Colon (tissue), 2 donors: ENCODE data around the gene PAPOLG.
"Not testable (repeated sequence)": the region's sequence is repeated elsewhere in the genome, so short reads cannot be mapped to it uniquely, and the experiment has no call there.

Experiments
- FAIRE-seq: peaks from 2 replicates; lab custom pipeline; 2012; peaks lifted over from hg19 to GRCh38; lab: Jason Lieb, UNC
- donor health status: control.
- donor health status: control.

Gene PAPOLG

DNA sequence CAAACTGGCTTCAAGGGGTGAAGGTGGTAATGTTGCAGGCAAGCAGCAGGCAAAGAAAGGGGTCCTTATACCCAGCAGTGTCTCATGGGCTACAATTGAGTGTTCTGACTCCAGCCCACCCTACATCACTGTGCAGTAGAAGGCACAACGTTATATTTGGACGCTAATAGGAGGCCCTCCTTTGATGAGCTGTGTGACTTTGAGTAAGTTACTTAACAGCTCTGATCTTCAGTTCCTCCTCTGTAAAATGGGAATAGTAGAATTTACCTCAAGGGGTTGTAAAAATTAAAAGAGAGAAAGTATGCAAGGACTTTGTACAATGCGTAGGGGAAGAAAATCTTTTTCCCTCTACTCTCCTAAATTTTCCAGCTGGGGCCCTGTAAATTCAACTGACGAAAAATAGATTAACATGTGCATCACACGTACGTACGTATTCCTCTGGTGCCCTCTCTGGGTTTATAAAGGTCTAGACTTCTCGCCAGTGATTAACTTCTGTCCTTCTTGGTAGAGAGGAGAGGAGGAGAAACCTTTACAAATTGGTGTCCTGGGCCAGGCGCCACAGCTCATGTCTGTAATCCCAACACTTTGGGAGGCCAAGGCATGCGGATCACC, 67.7 kb downstream of the PAPOLG start:
- FAIRE-seq, result no peak

DNA sequence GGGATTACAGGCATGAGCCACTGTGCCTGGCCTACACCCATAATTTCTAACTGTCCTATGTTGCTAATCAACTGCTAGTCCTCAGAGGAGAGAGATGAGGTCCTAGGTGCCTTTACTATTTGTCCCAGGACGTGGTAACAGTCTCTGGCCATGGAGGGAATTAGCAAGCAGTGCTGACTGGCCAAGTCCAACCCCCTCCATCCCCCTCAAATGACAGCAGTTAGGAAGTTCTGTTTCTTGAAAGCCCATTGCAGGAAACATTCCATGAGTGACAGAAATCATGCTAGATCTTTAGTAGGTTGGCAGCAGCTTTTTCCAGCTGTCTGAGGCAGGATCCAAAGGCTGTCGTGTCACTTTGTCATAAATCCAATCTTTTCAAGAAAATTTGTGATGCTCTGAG, 69.6 kb downstream of the PAPOLG start:
- FAIRE-seq, result no peak

DNA sequence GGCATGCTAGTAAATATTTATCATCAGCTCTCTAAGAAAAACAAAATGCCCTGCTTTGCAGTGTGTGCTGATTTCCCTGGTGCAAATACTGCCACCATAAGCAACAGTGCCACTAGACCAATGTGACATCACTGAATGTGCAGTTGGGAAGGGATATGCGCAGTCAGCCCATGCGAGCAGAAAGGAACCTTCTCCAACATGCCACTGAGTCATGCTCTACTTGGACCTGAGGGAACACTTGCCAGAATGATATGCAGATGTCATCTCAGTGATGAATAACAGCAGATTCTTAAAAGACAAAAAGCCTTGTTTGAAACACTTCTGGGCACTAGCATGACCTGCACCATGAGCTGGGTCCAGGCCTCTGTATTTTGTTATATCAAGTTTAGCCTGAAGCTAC, 70.0 kb downstream of the PAPOLG start:
- FAIRE-seq, result no peak

DNA sequence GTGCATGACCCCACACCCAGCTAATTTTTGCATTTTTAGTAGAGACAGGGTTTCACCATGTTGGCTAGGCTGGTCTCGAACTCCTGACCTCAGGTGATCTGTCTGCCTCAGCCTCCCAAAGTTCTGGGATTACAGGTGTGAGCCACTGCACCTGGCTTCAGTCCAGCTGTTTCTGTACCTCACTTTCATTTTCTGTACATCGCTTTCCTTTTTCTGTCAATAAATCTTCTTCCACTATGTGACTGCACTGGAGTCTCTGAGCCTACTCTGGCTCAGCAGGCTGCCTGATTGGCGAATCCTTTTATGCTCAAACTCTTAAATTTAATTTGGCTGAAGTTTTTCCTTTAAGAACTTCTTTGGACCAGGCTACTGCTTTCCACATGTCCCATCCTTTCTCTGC, 70.8 kb downstream of the PAPOLG start:
- not testable (repeated sequence) for FAIRE-seq

DNA sequence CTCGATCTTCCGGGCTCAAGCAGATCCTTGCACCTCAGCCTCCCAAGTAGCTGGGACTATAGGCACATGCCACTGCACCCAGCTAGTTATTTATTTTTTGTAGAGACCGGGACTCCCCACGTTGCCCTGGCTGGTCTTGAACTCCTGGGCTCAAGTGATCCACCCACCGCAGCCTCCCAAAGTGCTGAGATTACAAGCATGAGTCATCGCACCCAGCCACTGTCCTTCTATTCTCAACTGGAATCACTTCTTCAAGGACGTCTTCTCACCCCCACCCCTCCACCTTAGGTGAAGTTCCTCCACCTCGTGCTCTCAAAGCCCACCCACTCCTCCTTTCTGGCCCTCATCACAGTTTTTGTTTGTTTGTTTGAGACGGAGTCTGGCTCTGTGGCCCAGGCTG, 71.3 kb downstream of the PAPOLG start:
- FAIRE-seq, result no peak

DNA sequence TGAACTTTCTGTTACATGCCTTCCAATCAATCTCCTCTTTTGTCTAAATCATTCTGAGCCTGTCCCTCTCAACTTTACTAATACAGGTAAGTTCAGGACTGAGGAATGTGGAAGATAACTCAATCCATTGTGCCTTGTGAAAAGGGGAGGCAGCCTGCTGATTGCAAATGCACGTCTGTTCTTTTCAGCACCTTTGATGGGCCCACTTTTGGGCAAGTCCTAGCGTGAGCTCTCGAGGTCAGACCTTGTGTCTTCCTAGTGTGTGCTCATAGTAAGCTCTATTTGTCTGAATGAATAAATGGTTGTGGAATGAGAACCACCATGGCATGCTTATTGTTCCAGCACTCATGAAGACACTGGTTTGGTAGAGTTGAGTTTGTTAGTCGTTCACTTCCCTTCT, 74.9 kb downstream of the PAPOLG start:
- no peak for FAIRE-seq

DNA sequence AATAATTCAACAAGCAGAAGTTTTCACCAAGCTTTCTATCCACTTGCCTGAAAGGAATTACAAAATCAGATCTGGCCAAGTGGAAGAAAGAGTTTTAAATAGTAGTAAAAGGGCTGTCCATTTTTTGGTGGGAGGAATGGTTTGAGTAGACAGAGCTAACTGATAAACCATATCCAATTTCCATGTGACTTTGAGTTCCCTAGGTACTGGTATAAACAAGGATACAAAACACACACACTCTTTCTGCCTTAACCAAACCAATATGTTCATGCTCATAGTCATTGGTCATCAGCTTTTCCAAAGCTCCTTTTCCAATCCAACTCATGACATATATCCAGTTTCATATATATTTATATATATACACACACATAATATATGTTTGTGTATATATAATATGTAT, 75.9 kb downstream of the PAPOLG start:
- FAIRE-seq, result no peak

DNA sequence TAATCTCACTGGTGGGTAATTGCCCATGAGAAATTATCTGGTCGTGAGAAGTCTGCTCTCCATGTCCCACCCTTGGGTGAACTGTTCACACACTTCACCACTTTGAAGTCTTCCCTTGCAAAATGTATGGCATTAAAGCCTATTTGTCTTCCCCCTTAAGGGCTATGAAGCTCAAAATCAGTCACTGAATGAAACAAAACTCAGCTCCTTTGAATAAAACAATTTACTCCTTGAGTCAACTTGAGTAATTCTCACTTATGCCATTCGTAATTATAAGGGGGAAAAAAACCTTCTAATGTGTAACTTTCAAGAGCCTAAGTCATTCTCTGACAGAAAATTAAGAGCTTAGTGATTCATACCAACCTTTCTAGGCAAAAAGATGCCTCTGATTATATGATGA, 76.6 kb downstream of the PAPOLG start:
- no peak for FAIRE-seq

DNA sequence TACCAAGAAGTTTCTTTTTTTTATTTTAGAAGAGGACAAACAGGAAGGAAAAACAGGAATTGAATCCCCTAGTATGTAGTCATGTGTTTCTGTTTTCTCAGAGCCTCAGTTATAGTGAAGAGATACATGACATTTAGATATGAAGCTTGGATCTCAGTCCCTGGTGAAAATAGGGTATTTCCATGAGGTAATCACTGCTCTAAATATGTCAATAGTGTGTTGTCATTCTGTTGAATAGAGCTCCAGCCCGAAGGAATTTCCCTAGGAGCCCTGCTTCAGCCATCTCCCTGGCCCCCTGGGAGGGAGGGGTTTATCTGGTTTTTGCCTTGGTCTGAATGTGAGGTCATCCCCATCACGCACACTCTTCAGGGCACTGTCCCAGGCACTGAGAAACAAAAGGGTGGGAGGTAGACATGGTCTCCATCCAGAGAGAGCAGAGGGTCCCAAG, 78.2 kb downstream of the PAPOLG start:
- no peak for FAIRE-seq

DNA sequence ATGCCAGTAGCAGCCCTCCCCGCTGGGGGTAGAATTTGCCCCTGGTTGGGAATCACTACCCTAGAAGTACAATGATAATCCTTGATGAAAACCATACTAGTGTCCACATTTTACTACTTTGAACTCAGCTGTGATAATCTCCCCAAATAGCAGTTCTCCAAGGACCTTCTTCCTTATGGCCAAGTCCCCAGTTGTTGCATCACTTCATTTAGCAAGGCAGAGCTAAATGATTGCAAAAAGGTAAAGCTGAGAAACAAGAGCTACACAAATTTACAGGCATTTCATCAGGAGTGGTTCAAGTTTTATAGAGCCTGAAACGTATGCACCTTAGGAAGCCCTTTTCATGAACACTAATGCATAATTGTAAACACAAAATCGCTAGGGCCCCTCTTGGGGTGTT, 80.4 kb downstream of the PAPOLG start:
- FAIRE-seq, result no peak

DNA sequence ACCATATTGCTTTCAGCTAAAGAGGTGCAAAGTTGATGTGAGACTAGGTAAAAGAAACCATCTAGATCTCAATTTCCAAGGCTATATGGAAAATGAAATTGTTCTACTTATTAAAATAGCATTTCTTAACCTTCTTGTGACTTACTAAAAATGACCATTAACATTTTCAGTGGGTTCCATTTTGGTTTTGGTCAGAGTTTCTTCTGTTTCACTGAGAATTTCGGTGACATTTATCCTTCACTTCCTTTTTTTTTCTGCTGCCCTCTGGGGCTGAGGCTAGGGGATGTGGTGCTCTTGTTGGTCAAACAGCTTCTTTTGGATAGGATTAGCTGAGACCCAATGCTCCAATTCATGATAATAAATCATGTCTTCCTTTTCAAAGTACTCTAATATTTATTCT, 81.1 kb downstream of the PAPOLG start:
- FAIRE-seq, result no peak

DNA sequence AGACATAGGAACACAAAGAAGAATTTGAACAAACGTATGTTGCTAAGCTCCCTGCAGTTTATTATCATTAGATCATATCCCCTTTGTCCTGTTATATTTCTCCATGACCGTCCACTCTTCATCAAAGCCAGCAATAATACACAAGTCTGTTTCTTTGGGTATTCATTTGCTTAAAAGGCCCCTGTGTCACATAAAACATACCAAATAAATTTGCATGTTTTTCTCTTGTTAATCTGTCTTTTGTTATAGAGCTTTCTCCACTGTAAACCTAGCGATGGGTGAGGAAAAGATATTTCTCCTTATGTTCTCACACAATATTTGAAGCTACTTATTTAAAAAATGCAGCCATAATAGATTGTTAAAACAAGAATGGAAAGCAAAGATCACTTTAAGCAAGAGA, 82.4 kb downstream of the PAPOLG start:
- no peak for FAIRE-seq

DNA sequence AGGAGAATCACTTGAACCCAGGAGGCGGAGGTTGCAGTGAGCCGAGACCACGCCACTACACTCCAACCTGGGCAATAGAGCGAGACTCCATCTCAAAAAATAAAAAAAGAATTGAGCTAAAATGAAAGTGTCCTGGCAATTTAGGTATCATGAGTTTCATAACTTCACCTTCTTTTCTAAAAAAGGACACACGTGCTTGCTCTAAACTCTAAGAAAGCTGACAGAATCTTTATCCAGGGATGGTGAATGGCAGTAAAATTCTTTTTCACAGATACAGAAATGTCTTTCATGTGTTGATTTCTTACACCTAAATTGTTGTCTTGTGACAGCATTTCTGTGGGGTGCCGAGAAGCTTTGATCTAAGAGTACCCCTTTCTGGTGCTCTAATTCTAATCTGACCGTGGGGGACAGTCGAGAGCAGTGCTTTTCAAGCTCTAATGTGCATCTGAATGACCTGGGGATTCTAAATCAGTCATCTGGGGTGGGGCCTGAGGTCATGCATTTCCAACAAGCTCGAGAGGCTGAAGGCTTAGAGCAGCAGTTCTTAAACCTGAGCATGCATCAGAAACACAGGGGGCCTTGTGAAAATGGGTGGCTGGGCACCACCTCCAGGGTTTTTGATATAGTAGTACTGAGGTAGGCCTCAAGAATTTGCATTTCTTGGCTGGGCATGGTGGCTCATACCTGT, 83.2 kb downstream of the PAPOLG start:
- FAIRE-seq, result no peak

DNA sequence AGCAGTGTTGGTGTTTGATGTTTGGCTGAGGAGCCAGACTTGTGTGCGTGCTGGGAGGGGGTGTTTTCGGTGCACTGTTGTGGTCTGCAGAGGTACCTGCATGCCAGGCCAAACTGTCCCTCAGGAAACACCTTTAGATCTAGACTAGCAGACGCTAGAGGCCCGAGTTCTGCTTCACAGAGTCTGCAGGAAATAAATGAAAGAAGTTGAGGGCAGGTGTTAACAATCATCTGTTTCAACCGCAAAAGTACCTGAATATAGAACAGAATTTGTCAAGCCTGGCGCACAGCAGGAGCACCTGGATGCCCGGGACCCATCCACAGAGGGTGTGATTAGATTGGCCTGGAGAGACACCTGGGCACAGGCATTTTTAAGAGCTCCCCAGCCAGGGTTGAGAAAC, 84.8 kb downstream of the PAPOLG start:
- FAIRE-seq, result no peak

DNA sequence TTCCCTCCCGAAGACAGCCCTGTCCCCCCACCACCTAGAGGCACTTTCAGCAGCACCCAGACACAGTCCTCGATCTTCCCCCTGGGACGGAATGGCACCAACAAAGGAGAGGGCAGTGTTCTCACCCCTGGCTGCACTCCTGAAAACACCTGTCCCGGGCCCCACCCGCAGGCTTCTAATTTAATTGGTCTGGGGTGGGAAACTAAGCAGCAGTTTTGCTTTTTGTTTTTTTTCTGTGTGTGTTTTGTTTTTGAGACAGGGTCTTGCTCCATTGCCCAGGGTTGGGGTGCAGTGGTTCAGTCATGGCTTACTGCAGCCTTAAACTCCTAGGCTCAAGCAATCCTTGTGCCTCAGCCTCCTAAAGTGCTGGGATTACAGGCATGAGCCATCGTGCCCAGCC, 86.9 kb downstream of the PAPOLG start:
- FAIRE-seq, result no peak

DNA sequence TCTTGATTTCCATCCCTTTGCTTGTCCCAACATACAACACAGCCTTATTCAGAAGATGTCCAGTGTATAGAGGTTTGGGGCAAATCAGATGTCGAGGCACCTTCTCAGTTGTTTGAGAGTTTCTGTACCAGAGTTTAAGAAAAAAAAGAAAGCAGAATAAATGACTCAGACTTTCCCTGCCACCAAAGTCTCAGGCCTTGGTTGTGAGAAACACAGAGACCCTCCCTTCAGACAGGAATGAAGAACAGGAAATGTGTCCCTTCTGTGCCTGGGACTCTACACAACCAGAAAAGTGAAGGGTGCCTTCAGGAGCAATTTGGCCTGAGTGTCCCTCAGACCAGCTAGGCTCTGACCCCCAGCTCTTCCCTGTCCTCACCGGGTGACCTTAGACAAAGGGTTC, 88.0 kb downstream of the PAPOLG start:
- FAIRE-seq, result no peak

DNA sequence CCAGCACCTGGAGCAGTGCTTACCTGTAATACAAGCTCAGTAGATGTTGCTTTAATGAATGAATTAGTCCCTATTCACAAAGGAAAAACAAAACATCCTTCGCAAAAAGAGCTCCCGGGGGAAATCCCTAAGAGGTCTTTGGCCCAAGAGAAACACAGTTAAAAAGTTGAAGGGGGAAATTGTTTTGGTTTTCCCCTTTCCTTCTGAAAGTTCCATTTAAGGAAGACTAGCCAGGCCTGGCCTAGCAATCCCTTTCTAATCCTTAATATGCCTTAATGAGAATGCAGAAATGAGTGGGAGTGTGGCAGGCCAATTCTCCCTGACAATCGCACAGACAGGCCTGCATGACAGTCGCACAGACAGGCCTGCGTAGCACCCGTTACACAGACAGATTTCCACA, 91.8 kb downstream of the PAPOLG start:
- FAIRE-seq, result no peak
